ENCODE results near the gene TPSB2.
"Not testable (repeated sequence)": the region's sequence is repeated elsewhere in the genome, so short reads cannot be mapped to it uniquely, and the experiment has no call there.

TPSB2 gene

DNA sequence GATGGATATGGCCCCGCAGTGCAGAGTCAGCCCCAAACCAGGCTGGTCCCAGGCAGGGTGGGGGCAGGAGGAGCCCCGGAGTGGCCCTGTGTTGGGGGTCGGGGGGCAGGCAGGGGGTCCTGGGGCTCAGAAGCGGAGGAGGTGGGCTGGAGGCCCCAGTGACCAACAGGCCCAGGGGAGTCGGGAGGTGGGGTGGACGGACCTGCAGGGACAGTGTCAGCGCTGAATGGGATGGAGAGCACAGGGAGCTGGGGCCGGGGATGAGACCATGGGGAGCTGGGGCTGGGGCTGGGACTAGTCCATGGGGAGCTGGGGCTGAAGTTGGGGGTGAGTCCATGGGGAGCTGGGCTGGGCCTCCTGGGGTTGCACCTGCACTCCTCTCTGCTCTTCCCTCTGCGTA, 9.6 kb upstream of the TPSB2 start:
- not testable (repeated sequence) for DNase-seq

GRCh38 chr16:1238909-1239308, 8.9 kb upstream of the TPSB2 start:
- not testable (repeated sequence) for DNase-seq

GRCh38 chr16:1237990-1238389, 8.0 kb upstream of the TPSB2 start:
- DNase-seq, result no peak

DNA sequence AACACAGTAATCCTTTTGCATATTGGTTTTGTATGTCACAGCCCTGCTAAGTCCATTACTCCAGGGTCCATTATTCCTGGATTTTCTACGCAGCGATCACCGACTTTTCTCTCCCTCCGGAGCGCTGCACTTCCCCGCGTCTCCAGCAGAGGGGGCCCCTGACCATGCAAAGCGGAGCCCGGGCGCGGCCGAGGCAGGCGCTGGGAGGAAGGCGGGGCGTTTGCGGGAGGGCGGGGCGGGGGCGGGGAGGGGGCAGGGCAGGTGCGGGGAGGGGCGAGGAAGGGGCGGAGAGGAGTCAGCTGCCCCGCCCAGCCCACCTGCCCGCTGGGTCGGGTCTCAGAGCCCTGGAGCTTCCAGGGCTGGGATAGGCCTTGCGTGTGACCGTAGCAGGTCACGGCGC, 6.7 kb upstream of the TPSB2 start:
- DNase-seq, result not testable (repeated sequence)

GRCh38 chr16:1232049-1232748, 2.2 kb upstream of the TPSB2 start:
- DNase-seq, result not testable (repeated sequence)

GRCh38 chr16:1231301-1231700, 1.3 kb upstream of the TPSB2 start:
- DNase-seq, result not testable (repeated sequence)

GRCh38 chr16:1230471-1231212, 658 bp upstream of the TPSB2 start:
- not testable (repeated sequence) for DNase-seq

DNA sequence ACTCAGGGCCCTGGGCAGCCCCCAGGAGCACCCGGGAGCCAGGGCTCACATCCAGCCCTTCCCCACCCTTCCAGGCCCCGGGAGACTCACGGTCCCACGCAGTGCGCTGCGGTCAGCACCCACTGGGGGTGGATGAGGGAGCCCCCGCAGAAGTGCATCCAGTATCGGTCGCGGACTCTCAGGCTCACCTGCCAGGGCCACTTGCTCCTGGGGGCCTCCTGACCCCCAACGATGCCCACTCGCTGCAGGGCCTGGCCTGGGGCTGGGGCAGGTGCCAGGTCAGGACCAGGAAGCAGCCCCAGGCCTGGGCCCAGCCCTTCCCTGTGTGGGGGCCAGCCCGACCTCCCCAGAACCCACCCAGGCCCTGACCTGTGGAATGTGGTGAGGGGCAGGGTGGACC, 508 bp downstream of the TPSB2 start:
- not testable (repeated sequence) for DNase-seq

DNA sequence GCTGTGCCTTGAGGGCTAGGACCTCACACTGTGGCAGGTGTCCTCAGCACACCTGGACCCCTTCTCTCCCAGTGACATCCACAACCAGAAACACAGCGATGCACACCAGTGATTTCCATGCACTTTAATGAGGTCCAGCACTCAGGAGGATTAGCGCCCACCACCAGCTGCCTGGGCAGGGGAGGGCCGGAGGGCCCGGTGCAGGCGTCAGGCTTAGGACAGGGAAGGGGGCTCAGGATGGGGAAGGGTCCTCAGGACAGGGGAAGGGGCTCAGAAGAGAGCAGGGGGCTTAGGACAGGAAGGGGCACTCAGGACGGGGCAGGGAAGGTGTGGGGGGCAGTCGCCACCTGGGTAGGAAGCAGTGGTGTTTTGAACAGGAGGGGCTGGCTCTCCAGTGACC, 1.8 kb downstream of the TPSB2 start:
- DNase-seq, result not testable (repeated sequence)

GRCh38 chr16:1226692-1227091, 3.3 kb downstream of the TPSB2 start:
- DNase-seq, result not testable (repeated sequence)

DNA sequence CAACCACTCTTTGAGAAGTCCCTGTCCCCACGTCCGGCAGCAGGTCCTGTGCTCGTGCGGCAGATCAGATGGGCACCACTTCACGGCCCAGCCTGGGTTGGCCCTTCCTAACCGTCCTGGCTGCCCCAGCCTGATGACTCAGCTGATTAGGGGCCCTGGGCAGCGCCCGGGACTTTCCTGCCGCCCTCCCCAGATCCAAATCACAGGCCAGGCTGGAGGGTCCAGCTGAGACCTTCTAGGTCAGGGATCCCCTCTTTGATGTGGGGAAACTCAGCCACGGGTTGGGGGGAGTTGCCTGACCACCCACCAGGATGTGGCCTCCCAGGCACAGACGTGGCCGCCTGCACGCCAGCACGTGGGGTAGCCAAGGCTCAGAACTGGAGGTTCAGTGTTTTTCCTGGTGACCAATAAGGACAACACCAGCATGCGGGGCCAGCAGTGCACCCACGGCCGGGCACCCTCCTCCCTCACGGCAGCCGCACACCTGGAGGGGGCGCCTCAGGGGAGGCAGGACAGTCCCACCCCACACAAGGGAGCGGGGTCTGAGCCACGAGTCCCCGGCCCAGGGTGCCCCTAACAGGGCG, 4.2 kb downstream of the TPSB2 start:
- DNase-seq, result not testable (repeated sequence)

- DNase-seq, result no peak
Observed at GRCh38 chr16:1225051-1225451, 4.9 kb downstream of the TPSB2 start, which contains the start of gene TPSG1. TPSG1 (minus strand) TSS chr16:1225268; CDS start chr16:1225252, 16 bp downstream.

DNA sequence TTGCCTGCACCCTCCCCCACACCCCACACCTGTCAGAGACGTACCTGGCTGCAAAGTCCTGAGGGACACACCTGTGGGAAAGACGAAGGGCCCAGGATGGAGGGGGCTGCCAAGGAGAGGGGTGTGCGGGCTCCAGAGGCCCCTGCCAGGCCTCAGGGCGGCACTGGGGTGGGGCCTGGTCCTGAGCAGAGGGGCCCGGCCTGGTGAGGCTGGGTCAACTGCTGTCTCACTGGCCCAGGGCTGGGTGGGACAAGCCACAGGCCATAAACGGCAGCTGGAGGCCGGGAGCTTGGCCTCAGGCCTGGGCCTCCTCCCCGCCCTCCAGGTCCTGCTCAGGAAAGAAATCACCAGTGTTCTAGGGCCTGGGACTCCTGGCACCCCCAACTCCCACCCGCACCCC, 5.4 kb downstream of the TPSB2 start:
- DNase-seq, result no peak

- no peak for DNase-seq
Observed at GRCh38 chr16:1223355-1224214, 6.4 kb downstream of the TPSB2 start.

GRCh38 chr16:1222553-1223354, 7.2 kb downstream of the TPSB2 start:
- DNase-seq, result no peak

GRCh38 chr16:1221628-1222552, 8.1 kb downstream of the TPSB2 start:
- DNase-seq, result no peak

DNA sequence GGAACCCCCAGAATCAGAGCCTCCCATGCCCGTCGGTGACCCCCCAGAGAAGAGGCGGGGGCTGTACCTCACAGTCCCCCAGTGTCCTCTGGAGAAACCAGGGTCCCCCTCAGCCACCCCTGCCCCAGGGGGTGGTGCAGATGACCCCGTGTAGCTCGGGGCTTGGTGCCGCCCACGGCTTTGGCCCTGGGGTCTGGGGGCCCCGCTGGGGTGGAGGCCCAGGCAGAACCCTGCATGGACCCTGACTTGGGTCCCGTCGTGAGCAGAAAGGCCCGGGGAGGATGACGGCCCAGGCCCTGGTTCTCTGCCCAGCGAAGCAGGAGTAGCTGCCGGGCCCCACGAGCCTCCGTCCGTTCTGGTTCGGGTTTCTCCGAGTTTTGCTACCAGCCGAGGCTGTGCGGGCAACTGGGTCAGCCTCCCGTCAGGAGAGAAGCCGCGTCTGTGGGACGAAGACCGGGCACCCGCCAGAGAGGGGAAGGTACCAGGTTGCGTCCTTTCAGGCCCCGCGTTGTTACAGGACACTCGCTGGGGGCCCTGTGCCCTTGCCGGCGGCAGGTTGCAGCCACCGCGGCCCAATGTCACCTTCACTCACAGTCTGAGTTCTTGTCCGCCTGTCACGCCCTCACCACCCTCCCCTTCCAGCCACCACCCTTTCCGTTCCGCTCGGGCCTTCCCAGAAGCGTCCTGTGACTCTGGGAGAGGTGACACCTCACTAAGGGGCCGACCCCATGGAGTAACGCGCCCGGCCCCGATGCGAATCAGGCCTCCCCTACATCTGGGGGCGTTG, 8.9 kb downstream of the TPSB2 start:
- DNase-seq, result no peak

DNA sequence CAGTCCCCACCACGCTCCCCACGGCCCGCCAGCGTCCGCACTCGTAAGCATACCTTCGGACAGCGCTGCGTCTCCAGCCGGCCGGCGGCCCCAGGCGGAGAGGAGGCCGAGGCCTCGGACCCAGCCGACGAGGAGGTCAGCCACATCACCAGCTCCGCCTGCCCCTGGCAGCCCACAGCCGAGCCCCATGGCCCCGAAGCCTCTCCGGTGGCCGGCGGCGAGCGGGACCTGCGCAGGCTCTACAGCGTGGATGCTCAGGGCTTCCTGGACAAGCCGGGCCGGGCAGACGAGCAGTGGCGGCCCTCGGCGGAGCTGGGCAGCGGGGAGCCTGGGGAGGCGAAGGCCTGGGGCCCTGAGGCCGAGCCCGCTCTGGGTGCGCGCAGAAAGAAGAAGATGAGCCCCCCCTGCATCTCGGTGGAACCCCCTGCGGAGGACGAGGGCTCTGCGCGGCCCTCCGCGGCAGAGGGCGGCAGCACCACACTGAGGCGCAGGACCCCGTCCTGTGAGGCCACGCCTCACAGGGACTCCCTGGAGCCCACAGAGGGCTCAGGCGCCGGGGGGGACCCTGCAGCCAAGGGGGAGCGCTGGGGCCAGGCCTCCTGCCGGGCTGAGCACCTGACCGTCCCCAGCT, 9.8 kb downstream of the TPSB2 start:
- no peak for DNase-seq

GRCh38 chr16:1218930-1219611, 10.9 kb downstream of the TPSB2 start:
- DNase-seq, result no peak
